Measurements from ENCODE around the gene SSC5D.

SSC5D gene

DNA sequence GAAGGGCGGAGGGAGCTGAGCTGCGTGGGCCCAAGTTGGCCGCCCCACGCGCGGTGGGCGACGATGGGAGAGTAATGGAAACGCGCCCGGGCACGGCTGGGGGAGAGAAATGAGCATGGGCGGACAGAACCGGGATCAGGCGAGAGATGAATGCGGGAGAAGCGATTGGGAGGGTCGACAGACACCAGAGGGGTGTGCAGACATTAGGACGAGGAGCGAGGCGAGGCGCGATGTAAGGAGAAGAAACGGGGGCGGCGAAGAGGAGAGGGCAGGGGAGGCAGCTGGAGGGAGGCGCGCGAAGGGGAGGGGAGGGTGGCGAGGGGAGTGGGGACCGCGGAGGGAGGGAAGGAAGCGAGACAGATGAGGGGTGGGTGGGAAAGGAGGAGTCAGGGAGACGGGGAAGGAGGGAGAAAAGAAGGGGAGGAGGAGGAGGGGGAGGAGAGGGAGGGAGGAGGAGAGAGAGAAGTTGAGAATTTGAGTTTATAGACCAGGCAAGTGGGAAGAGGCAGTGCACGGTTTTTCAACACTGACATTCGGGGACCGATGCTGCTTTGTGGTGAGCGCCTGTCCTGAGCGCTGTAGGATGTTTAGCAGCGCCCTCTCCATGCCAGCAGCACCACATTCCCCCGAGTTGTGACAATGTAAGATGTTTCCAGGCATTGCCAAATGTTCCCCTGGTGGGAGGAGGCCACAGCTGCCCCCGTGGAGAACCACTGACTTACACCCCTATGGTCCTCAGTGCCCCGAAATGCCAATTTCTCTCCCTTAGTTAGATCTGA is 45.0 kb upstream of the SSC5D start, which contains the start of gene SHISA7:
TSS of gene SHISA7 (minus strand) at position 256 of the 779 bp plus-strand sequence. CDS start 437 bp downstream, outside the sequence.
- 0 out of 4 replicates have a peak within 1 kb of the TSS, but pooled peaks of 1 of the 2 experiments have one; percentile 18 for H3K4me3 ChIP-seq (ENCODE audit: low read depth in 1 of 2, low read length in 2 of 2)
- H3K79me2 ChIP-seq (ENCODE audit: insufficient read depth, low read length), result no peaks in the 10 kb centered on the region
- H3K27me3 ChIP-seq (ENCODE audit: insufficient read depth, low read length, poor library complexity), result peaks cover 32% of the 10 kb centered on the region
- DNase-seq, result peak; percentile 51
- H2AFZ ChIP-seq (ENCODE audit: low read depth, low read length), result no peak within 1 kb of the TSS
- H4K20me1 ChIP-seq (ENCODE audit: insufficient read depth, low read length), result peaks cover 22% of the 10 kb centered on the region
- TF ChIP-seq, protein P1, sequence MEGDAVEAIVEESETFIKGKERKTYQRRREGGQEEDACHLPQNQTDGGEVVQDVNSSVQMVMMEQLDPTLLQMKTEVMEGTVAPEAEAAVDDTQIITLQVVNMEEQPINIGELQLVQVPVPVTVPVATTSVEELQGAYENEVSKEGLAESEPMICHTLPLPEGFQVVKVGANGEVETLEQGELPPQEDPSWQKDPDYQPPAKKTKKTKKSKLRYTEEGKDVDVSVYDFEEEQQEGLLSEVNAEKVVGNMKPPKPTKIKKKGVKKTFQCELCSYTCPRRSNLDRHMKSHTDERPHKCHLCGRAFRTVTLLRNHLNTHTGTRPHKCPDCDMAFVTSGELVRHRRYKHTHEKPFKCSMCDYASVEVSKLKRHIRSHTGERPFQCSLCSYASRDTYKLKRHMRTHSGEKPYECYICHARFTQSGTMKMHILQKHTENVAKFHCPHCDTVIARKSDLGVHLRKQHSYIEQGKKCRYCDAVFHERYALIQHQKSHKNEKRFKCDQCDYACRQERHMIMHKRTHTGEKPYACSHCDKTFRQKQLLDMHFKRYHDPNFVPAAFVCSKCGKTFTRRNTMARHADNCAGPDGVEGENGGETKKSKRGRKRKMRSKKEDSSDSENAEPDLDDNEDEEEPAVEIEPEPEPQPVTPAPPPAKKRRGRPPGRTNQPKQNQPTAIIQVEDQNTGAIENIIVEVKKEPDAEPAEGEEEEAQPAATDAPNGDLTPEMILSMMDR (IDR thresholded peaks at IDR 0.05; ENCODE audit: borderline replicate concordance, extremely low read depth, low read length, poor library complexity, severe bottlenecking), result peak; percentile 41
- TF ChIP-seq EZH2 (IDR thresholded peaks at IDR 0.05; ENCODE audit: borderline replicate concordance, low read depth, low read length, severe bottlenecking), result peak; percentile 21
- peak within 1 kb of the TSS; percentile 51 for H3K4me2 ChIP-seq (ENCODE audit: insufficient read depth, low read length)
- no peak within 1 kb of the TSS for H3K27ac ChIP-seq (ENCODE audit: low read length)
- H3K36me3 ChIP-seq (ENCODE audit: insufficient read depth, low read length), result no peaks in the 10 kb centered on the region
- peaks cover 12% of the 10 kb centered on the region for H3K4me1 ChIP-seq (ENCODE audit: insufficient read depth, low read length)
- peak; percentile 50; the same call in 2 of the 3 replicates for ATAC-seq (ENCODE audit: insufficient read depth, low read depth)
- H3K9ac ChIP-seq (ENCODE audit: low read depth, low read length), result no peak within 1 kb of the TSS
- no peaks in the 10 kb centered on the region for H3K9me3 ChIP-seq (ENCODE audit: insufficient read depth, low read length, severe bottlenecking)

- H3K27ac ChIP-seq (ENCODE audit: low read length), result no peak overlapping the region
- no peak overlapping the region for H3K4me3 ChIP-seq (ENCODE audit: low read depth in 1 of 2, low read length in 2 of 2)
- H3K27me3 ChIP-seq (ENCODE audit: insufficient read depth, low read length, poor library complexity), result peaks cover 32% of the 10 kb centered on the region
- peaks cover 22% of the 10 kb centered on the region for H4K20me1 ChIP-seq (ENCODE audit: insufficient read depth, low read length)
- TF ChIP-seq, protein P1 (IDR thresholded peaks at IDR 0.05; ENCODE audit: borderline replicate concordance, extremely low read depth, low read length, poor library complexity, severe bottlenecking), result no peak
- no peak for TF ChIP-seq EZH2 (IDR thresholded peaks at IDR 0.05; ENCODE audit: borderline replicate concordance, low read depth, low read length, severe bottlenecking)
- 0 out of 3 replicates have a peak, but pooled peaks have one; percentile 30 for ATAC-seq (ENCODE audit: insufficient read depth, low read depth)
- DNase-seq, result no peak
- peaks cover 12% of the 10 kb centered on the region for H3K4me1 ChIP-seq (ENCODE audit: insufficient read depth, low read length)
- H3K4me2 ChIP-seq (ENCODE audit: insufficient read depth, low read length), result peak overlapping the region; percentile 51
- no peaks in the 10 kb centered on the region for H3K36me3 ChIP-seq (ENCODE audit: insufficient read depth, low read length)
- no peaks in the 10 kb centered on the region for H3K9me3 ChIP-seq (ENCODE audit: insufficient read depth, low read length, severe bottlenecking)
- H3K79me2 ChIP-seq (ENCODE audit: insufficient read depth, low read length), result no peaks in the 10 kb centered on the region
- no peak overlapping the region for H2AFZ ChIP-seq (ENCODE audit: low read depth, low read length)
- no peak overlapping the region for H3K9ac ChIP-seq (ENCODE audit: low read depth, low read length)
Measured at GRCh38 chr19:55443824-55444480, 44.3 kb upstream of the SSC5D start.

DNA sequence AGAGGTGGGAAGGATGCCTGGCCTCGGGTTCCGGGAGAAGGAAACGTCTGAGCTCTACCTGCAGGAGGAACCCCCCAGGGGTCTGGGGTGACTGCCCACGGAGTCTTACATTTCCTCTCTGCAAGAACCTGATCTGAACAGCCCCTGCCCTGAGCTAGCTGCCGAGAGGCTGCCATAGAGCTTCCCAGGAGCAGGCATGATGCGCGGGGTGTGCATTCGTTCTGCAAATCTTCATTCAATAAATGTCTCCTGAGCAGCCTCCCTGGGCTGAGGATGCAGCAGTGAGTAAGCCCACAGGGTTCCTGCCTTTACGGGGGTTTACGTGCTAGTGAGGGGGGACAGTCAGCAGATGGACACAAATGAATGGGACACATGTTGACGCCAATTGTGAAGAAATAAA is 43.6 kb upstream of the SSC5D start:
- no peak overlapping the region for H3K9ac ChIP-seq (ENCODE audit: low read depth, low read length)
- no peak overlapping the region for H3K27ac ChIP-seq (ENCODE audit: low read length)
- H2AFZ ChIP-seq (ENCODE audit: low read depth, low read length), result no peak overlapping the region
- ATAC-seq (ENCODE audit: insufficient read depth, low read depth), result no peak
- peaks cover 12% of the 10 kb centered on the region for H3K4me1 ChIP-seq (ENCODE audit: insufficient read depth, low read length)
- no peak for DNase-seq
- no peaks in the 10 kb centered on the region for H3K36me3 ChIP-seq (ENCODE audit: insufficient read depth, low read length)
- H3K9me3 ChIP-seq (ENCODE audit: insufficient read depth, low read length, severe bottlenecking), result no peaks in the 10 kb centered on the region
- H3K27me3 ChIP-seq (ENCODE audit: insufficient read depth, low read length, poor library complexity), result peaks cover 32% of the 10 kb centered on the region
- H3K4me3 ChIP-seq (ENCODE audit: low read depth in 1 of 2, low read length in 2 of 2), result no peak overlapping the region
- no peaks in the 10 kb centered on the region for H3K79me2 ChIP-seq (ENCODE audit: insufficient read depth, low read length)
- no peak overlapping the region for H3K4me2 ChIP-seq (ENCODE audit: insufficient read depth, low read length)
- peaks cover 19% of the 10 kb centered on the region for H4K20me1 ChIP-seq (ENCODE audit: insufficient read depth, low read length)
- TF ChIP-seq EZH2 (IDR thresholded peaks at IDR 0.05; ENCODE audit: borderline replicate concordance, low read depth, low read length, severe bottlenecking), result no peak
- TF ChIP-seq, protein P1 (IDR thresholded peaks at IDR 0.05; ENCODE audit: borderline replicate concordance, extremely low read depth, low read length, poor library complexity, severe bottlenecking), result no peak

All from DND-41 (cell line).